Immature natural killer cell (primary cell): ENCODE measurements around the gene ZFTA. TPM values are rescaled to one million over a fixed set of nuclear protein-coding genes. Genes with fewer than 3 reads are reported as not detected.
A peak's percentile ranks its signal among the peaks of the same experiment; 100 is the strongest.

Experiments used
- DNase-seq, 3 donors: peaks; one replicate each; pipeline ENCODE4 v3.0.0; 2022; ENCODE audit warnings: mixed read lengths in 1 of 3
- H3K27ac Mint-ChIP-seq, 6 donors: one replicate each; pipeline ENCODE4 v1.8.0; 2020; ENCODE audit warnings: mixed read lengths in 6 of 6, mild to moderate bottlenecking in 5 of 6, inconsistent platforms in 4 of 6, moderate library complexity in 3 of 6
- H3K27me3 Mint-ChIP-seq, 3 donors: one replicate each; pipeline ENCODE4 v1.8.0; 2020 to 2021; ENCODE audit warnings: low read depth in 3 of 3, mild to moderate bottlenecking in 3 of 3, mixed read lengths in 3 of 3, moderate library complexity in 3 of 3, inconsistent platforms in 1 of 3
- H3K36me3 Mint-ChIP-seq, 3 donors: one replicate each; pipeline ENCODE4 v1.8.0; 2020; ENCODE audit warnings: mixed read lengths in 3 of 3, inconsistent platforms in 2 of 3, mild to moderate bottlenecking in 2 of 3
- H3K4me1 Mint-ChIP-seq, 2 donors: one replicate each; pipeline ENCODE4 v1.8.0; 2020; ENCODE audit warnings: inconsistent platforms in 2 of 2, mild to moderate bottlenecking in 2 of 2, mixed read lengths in 2 of 2, moderate library complexity in 1 of 2
- H3K4me3 Mint-ChIP-seq, 5 donors: one replicate each; pipeline ENCODE4 v1.8.0; 2020; ENCODE audit warnings: mild to moderate bottlenecking in 5 of 5, mixed read lengths in 5 of 5, inconsistent platforms in 3 of 5, moderate library complexity in 3 of 5
- H3K9me3 Mint-ChIP-seq, 6 donors: one replicate each; pipeline ENCODE4 v1.8.0; 2020; ENCODE audit warnings: mild to moderate bottlenecking in 6 of 6, mixed read lengths in 6 of 6, inconsistent platforms in 4 of 6, moderate library complexity in 3 of 6
- polyA plus RNA-seq, 3 donors: library from polyadenylated mRNA; unstranded; fragments of 300-500 nt; fragmentation: Illumina TruSeq; gene quantifications; one replicate each; pipeline ENCODE4 v1.2.3, GENCODE V29; 2021

Gene ZFTA
- polyA plus RNA-seq, 3 donors from 2014 or later = 0.11 to 0.12 TPM; not detected in 1

DNA sequence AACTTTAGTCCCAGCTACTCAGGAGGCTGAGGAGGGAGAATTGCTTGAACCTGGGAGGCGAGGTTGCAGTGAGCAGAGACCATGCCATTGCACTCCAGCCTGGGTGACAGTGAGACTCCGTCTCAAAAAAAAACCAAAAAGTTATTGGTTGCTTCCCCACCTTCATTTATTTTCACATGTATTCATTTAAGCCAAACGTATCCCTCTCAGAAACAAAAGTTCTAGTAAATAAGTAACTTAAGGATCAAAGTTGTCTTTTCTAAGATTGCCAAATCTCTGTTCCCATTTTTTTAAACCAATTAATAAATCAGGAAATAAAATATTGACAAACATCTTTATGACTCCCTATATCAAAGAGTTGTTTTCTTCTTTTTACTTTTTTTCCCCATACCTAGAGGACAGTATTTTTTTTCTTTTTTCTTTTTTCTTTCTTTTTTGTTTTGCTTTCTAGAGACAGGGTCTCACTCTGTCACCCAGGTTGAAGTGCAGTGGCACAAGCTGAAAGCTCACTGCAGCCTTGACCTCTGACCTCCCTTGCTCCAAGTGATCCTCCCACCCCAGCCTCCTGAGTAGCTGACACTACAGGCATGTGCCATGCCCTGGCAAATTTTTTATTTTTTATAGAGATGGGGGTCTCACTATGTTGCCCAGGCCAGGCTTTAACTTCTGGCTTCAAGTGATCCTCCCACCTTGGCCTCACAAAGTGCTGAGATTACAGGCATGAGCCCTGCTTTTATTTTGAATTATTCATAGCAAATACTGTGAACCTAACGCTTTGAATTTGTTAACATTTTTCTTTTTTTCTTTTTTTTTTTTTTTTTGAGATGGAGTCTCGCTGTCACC lies 11.4 kb downstream of the ZFTA start:
- Mint-ChIP-seq H3K27me3 (no peaks in the 10 kb centered on the region), H3K9me3 (no peaks in the 10 kb centered on the region), H3K36me3 (peaks cover 8 to 22% (median 8%) of the 10 kb centered on the region in 3 donors), H3K4me1 (no peaks in the 10 kb centered on the region), H3K27ac (no peak overlapping the region), H3K4me3 (no peak overlapping the region)
- no peak for DNase-seq

DNA sequence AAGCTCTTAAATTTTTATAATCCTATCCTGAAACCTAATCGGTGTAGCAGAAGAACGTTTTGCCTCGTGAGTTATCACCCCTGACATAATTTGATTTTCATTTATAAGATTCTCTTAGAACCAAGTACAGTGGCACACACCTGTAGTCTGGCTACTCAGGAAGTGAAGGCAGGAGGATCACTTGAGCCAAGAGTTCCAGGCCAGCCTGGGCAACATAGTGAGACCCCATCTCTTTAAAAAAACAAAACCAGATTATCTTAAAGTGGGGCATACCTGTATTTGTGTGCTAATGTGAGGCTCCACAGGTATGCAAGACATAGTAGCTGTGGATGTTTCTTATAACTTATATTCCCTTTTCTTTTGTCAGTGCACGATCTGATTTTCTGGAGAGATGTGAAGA lies 19.0 kb downstream of the ZFTA start:
- H3K9me3 Mint-ChIP-seq = no peaks in the 10 kb centered on the region
- peak overlapping the region in 1 of 6 donors; percentile 19 for H3K27ac Mint-ChIP-seq
- peaks cover 0 to 2% (median 0%) of the 10 kb centered on the region in 3 donors for H3K27me3 Mint-ChIP-seq
- peaks cover 0 to 2% of the 10 kb centered on the region in 2 donors for H3K4me1 Mint-ChIP-seq
- no peak for DNase-seq
- H3K4me3 Mint-ChIP-seq = no peak overlapping the region
- H3K36me3 Mint-ChIP-seq = peaks cover 15 to 22% (median 16%) of the 10 kb centered on the region in 3 donors

GRCh38 chr11:63747011-63747410 lies 21.6 kb downstream of the ZFTA start:
- H3K4me3 Mint-ChIP-seq = no peak overlapping the region
- H3K36me3 Mint-ChIP-seq = peaks cover 5 to 14% (median 11%) of the 10 kb centered on the region in 3 donors
- H3K27me3 Mint-ChIP-seq = peaks cover 0 to 2% (median 0%) of the 10 kb centered on the region in 3 donors
- peaks cover 0 to 2% of the 10 kb centered on the region in 2 donors for H3K4me1 Mint-ChIP-seq
- no peaks in the 10 kb centered on the region for H3K9me3 Mint-ChIP-seq
- peak overlapping the region in 1 of 6 donors; percentile 46 for H3K27ac Mint-ChIP-seq
- no peak for DNase-seq

- H3K27me3 Mint-ChIP-seq = peaks cover 0 to 2% (median 0%) of the 10 kb centered on the region in 3 donors
- H3K27ac Mint-ChIP-seq = no peak overlapping the region
- H3K36me3 Mint-ChIP-seq = peaks cover 0 to 6% (median 5%) of the 10 kb centered on the region in 3 donors
- DNase-seq = no peak
- no peak overlapping the region for H3K4me3 Mint-ChIP-seq
- peaks cover 0 to 2% of the 10 kb centered on the region in 2 donors for H3K4me1 Mint-ChIP-seq
- no peaks in the 10 kb centered on the region for H3K9me3 Mint-ChIP-seq
Observed at GRCh38 chr11:63745304-63746170, 23.0 kb downstream of the ZFTA start.

GRCh38 chr11:63738720-63739360 lies 29.7 kb downstream of the ZFTA start:
- Mint-ChIP-seq H3K4me3 (no peak overlapping the region), H3K9me3 (no peaks in the 10 kb centered on the region), H3K27ac (peak overlapping the region in 2 of 6 donors; percentile 32 to 51), H3K27me3 (no peaks in the 10 kb centered on the region), H3K4me1 (peaks cover 2 to 5% of the 10 kb centered on the region in 2 donors), H3K36me3 (no peaks in the 10 kb centered on the region)
- peak; percentile 45 to 50 (median 48) for DNase-seq

- Mint-ChIP-seq H3K27me3 (no peaks in the 10 kb centered on the region), H3K4me3 (no peak overlapping the region), H3K9me3 (no peaks in the 10 kb centered on the region), H3K27ac (peak overlapping the region in 2 of 6 donors; percentile 14 to 54), H3K36me3 (no peaks in the 10 kb centered on the region), H3K4me1 (peaks cover 2 to 5% of the 10 kb centered on the region in 2 donors)
- no peak for DNase-seq
Observed at GRCh38 chr11:63737718-63738117, 30.9 kb downstream of the ZFTA start.

- no peak for DNase-seq
- peaks cover 0 to under 1% (median 0%) of the 10 kb centered on the region in 3 donors for H3K27me3 Mint-ChIP-seq
- H3K36me3 Mint-ChIP-seq = no peaks in the 10 kb centered on the region
- H3K4me3 Mint-ChIP-seq = no peak overlapping the region
- peak overlapping the region in 1 of 6 donors; percentile 65 for H3K27ac Mint-ChIP-seq
- H3K4me1 Mint-ChIP-seq = peaks cover 2 to 5% of the 10 kb centered on the region in 2 donors
- H3K9me3 Mint-ChIP-seq = no peaks in the 10 kb centered on the region
Observed at GRCh38 chr11:63736864-63737263, 31.7 kb downstream of the ZFTA start.

- H3K36me3 Mint-ChIP-seq = no peaks in the 10 kb centered on the region
- no peak overlapping the region for H3K27ac Mint-ChIP-seq
- no peak overlapping the region for H3K4me3 Mint-ChIP-seq
Observed at GRCh38 chr11:63729326-63729725, 39.2 kb downstream of the ZFTA start.

DNA sequence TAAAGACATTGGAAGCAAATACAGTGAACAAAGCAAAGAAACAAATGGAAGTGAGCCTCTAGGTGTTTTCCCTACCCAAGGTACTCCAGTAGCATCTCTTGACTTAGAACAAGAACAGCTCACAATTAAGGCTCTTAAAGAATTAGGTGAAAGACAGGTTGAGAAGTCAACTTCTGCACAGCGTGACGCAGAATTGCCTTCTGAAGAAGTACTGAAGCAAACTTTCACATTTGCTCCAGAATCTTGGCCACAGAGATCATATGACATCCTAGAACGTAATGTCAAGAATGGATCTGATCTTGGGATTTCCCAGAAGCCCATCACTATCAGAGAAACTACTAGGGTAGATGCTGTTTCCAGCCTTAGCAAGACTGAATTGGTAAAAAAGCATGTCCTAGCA lies 48.0 kb downstream of the ZFTA start:
- Mint-ChIP-seq H3K4me3 (no peak overlapping the region), H3K27ac (no peak overlapping the region), H3K9me3 (no peaks in the 10 kb centered on the region), H3K36me3 (no peaks in the 10 kb centered on the region), H3K27me3 (no peaks in the 10 kb centered on the region), H3K4me1 (peaks cover 0 to 4% of the 10 kb centered on the region in 2 donors)
- no peak for DNase-seq

More at GRCh38 chr11:63729326-63729725, 39.2 kb downstream of the ZFTA start:
- H3K9me3 Mint-ChIP-seq = no peaks in the 10 kb centered on the region
- peaks cover 0 to 2% (median 0%) of the 10 kb centered on the region in 3 donors for H3K27me3 Mint-ChIP-seq
- no peak for DNase-seq
- H3K4me1 Mint-ChIP-seq = no peaks in the 10 kb centered on the region

GRCh38 chr11:63719987-63720386 lies 48.6 kb downstream of the ZFTA start:
- Mint-ChIP-seq H3K27me3 (no peaks in the 10 kb centered on the region), H3K4me3 (no peak overlapping the region), H3K27ac (no peak overlapping the region), H3K36me3 (no peaks in the 10 kb centered on the region), H3K9me3 (no peaks in the 10 kb centered on the region), H3K4me1 (peaks cover 0 to 4% of the 10 kb centered on the region in 2 donors)
- no peak for DNase-seq

DNA sequence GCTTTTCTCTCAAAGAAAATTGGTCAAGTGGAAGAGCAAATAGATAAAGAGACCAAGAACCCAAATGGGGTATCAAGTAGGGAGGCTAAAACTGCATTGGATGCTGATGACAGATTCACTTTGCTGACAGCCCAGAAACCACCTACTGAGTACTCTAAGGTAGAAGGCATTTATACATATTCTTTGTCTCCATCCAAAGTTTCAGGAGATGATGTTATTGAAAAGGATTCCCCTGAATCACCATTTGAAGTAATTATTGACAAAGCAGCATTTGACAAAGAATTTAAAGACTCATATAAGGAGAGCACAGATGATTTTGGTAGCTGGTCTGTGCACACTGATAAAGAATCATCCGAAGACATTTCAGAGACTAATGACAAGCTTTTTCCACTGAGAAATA lies 49.6 kb downstream of the ZFTA start:
- DNase-seq = no peak
- no peaks in the 10 kb centered on the region for H3K36me3 Mint-ChIP-seq
- no peaks in the 10 kb centered on the region for H3K9me3 Mint-ChIP-seq
- no peak overlapping the region for H3K4me3 Mint-ChIP-seq
- no peak overlapping the region for H3K27ac Mint-ChIP-seq
- H3K27me3 Mint-ChIP-seq = no peaks in the 10 kb centered on the region
- H3K4me1 Mint-ChIP-seq = peaks cover 0 to 4% of the 10 kb centered on the region in 2 donors
